OCI-LY1 (cell line): ENCODE results near the gene TEK.

Source experiments
- H2AFZ ChIP-seq: fragments of 200-600 bp; sonication (generic), shearing (Covaris generic); 2 replicates; pipeline ENCODE4 v1.6.0; 2014; ENCODE audit warnings: antibody characterized with exemption, mild to moderate bottlenecking, low read length
- H3F3A ChIP-seq: fragments of 200-600 bp; sonication (generic), shearing (Covaris generic); 2 replicates; pipeline ENCODE4 v1.6.0; 2014; ENCODE audit warnings: mild to moderate bottlenecking, antibody characterized with exemption, low read length, moderate library complexity; ENCODE audit not compliant: insufficient read depth
- H3K27ac ChIP-seq: fragments of 200-600 bp; sonication (generic); 2 replicates; pipeline ENCODE4 v1.5.1; 2014; ENCODE audit warnings: low read length, mixed run types, mild to moderate bottlenecking, low read depth; ENCODE audit not compliant: poor library complexity, severe bottlenecking
- H3K27me3 ChIP-seq: fragments of 200-600 bp; sonication (generic); 2 replicates; pipeline ENCODE4 v1.6.0; 2014; ENCODE audit warnings: antibody characterized with exemption, mild to moderate bottlenecking, low read length, moderate library complexity; ENCODE audit not compliant: insufficient read depth
- H3K36me3 ChIP-seq: fragments of 200-600 bp; sonication (generic); 2 replicates; pipeline ENCODE4 v1.6.1; 2014; ENCODE audit warnings: mild to moderate bottlenecking, antibody characterized with exemption, low read length, moderate library complexity, mixed read lengths; ENCODE audit not compliant: insufficient read depth
- H3K4me1 ChIP-seq: fragments of 200-600 bp; sonication (generic); 2 replicates; pipeline ENCODE4 v1.5.1; 2014; ENCODE audit warnings: mild to moderate bottlenecking, low read length, moderate library complexity; ENCODE audit not compliant: insufficient read depth, severe bottlenecking
- H3K4me2 ChIP-seq: fragments of 200-600 bp; sonication (generic), shearing (Covaris generic); 2 replicates; pipeline ENCODE4 v1.6.1; 2014; ENCODE audit warnings: low read length
- H3K4me3 ChIP-seq: fragments of 200-600 bp; sonication (generic); 2 replicates; pipeline ENCODE4 v1.5.1; 2014; ENCODE audit warnings: low read length, low read depth, mild to moderate bottlenecking, mixed read lengths; ENCODE audit not compliant: poor library complexity, severe bottlenecking
- H3K79me2 ChIP-seq: fragments of 200-600 bp; shearing (Covaris generic); 2 replicates; pipeline ENCODE4 v1.6.1; 2016; ENCODE audit warnings: mixed run types, low read length, mixed read lengths; ENCODE audit not compliant: insufficient read depth
- H3K9ac ChIP-seq: fragments of 200-600 bp; sonication (generic), shearing (Covaris generic); 2 replicates; pipeline ENCODE4 v1.6.1; 2014; ENCODE audit warnings: mild to moderate bottlenecking, low read length, mixed read lengths
- H3K9me2 ChIP-seq: fragments of 200-600 bp; sonication (generic), shearing (Covaris generic); 2 replicates; pipeline ENCODE4 v1.6.1; 2014; ENCODE audit warnings: low read depth, mild to moderate bottlenecking, low read length, mixed read lengths
- H3K9me3 ChIP-seq: fragments of 200-600 bp; shearing (Covaris generic); 2 replicates; pipeline ENCODE4 v1.6.1; 2014; ENCODE audit warnings: low read length, mixed read lengths
- H4K20me1 ChIP-seq: fragments of 200-600 bp; sonication (generic), shearing (Covaris generic); 2 replicates; pipeline ENCODE4 v1.6.0; 2016; ENCODE audit warnings: mild to moderate bottlenecking, low read length; ENCODE audit not compliant: insufficient read depth
- CTCF ChIP-seq: fragments of 200-600 bp; sonication (generic), shearing (Covaris generic); IDR thresholded peaks from 2 replicates; pipeline ENCODE4 v1.5.1; 2017; ENCODE audit warnings: mild to moderate bottlenecking, antibody characterized with exemption, low read length, moderate library complexity, mixed read lengths
- EZH2 ChIP-seq: fragments of 200-600 bp; sonication (generic), shearing (Covaris generic); IDR thresholded peaks from 2 replicates; pipeline ENCODE4 v1.8.0; 2017; ENCODE audit warnings: borderline replicate concordance, mixed run types, mild to moderate bottlenecking, antibody characterized with exemption, low read length, moderate library complexity, mixed read lengths

TEK gene

GRCh38 chr9:27152405-27152718 is 43.3 kb downstream of the TEK start:
- H3K4me2 ChIP-seq = no peak overlapping the region
- H3K27ac ChIP-seq = no peak overlapping the region

GRCh38 chr9:27154908-27155307 is 45.9 kb downstream of the TEK start:
- H3K9me3 ChIP-seq = no peaks in the 10 kb centered on the region
- H2AFZ ChIP-seq = no peak overlapping the region
- no peaks in the 10 kb centered on the region for H3F3A ChIP-seq
- H3K27ac ChIP-seq = no peak overlapping the region
- no peaks in the 10 kb centered on the region for H3K36me3 ChIP-seq
- no peaks in the 10 kb centered on the region for H3K9me2 ChIP-seq
- no peak overlapping the region for H3K4me2 ChIP-seq
- no peak overlapping the region for H3K4me3 ChIP-seq
- TF ChIP-seq CTCF (no peak), EZH2 (no peak)
- H3K79me2 ChIP-seq = no peaks in the 10 kb centered on the region
- no peaks in the 10 kb centered on the region for H3K4me1 ChIP-seq
- no peak overlapping the region for H3K9ac ChIP-seq
- no peaks in the 10 kb centered on the region for H4K20me1 ChIP-seq
- H3K27me3 ChIP-seq = no peaks in the 10 kb centered on the region

More at GRCh38 chr9:27152405-27152718, 43.3 kb downstream of the TEK start:
- Histone ChIP-seq H3K9ac (no peak overlapping the region), H2AFZ (no peak overlapping the region), H3K27me3 (no peaks in the 10 kb centered on the region), H3K36me3 (no peaks in the 10 kb centered on the region), H3K4me1 (no peaks in the 10 kb centered on the region), H3K79me2 (no peaks in the 10 kb centered on the region), H3K4me3 (no peak overlapping the region), H4K20me1 (no peaks in the 10 kb centered on the region), H3F3A (no peaks in the 10 kb centered on the region), H3K9me3 (no peaks in the 10 kb centered on the region), H3K9me2 (no peaks in the 10 kb centered on the region)
- TF ChIP-seq EZH2 (no peak), CTCF (no peak)

- Histone ChIP-seq H3K9me2 (no peaks in the 10 kb centered on the region), H3K27me3 (no peaks in the 10 kb centered on the region), H3K79me2 (no peaks in the 10 kb centered on the region), H3K4me2 (no peak overlapping the region), H3F3A (no peaks in the 10 kb centered on the region), H3K36me3 (no peaks in the 10 kb centered on the region), H4K20me1 (no peaks in the 10 kb centered on the region), H3K4me3 (no peak overlapping the region), H3K27ac (no peak overlapping the region), H3K9ac (no peak overlapping the region), H3K9me3 (no peaks in the 10 kb centered on the region), H2AFZ (no peak overlapping the region), H3K4me1 (no peaks in the 10 kb centered on the region)
- TF ChIP-seq EZH2 (no peak), CTCF (no peak)
Measured at GRCh38 chr9:27157097-27157496, 48.1 kb downstream of the TEK start.
